Stimulated activated CD4-positive, alpha-beta T cell treated with anti-CD3 and anti-CD28 coated beads, Interleukin-1b, Interleukin-23, amount 100 ng/mL, for 4 hours (primary cell): ENCODE data around the gene ERCC1.
A peak's percentile ranks its signal among the peaks of the same experiment; 100 is the strongest.

Source experiments
- DNase-seq, 2 donors: peaks; one replicate each; pipeline ENCODE4 v3.0.0-alpha.2; 2020; ENCODE audit warnings: low read depth in 2 of 2

Gene ERCC1

GRCh38 chr19:45423589-45424190 lies at the start of gene ERCC1:
TSS of gene ERCC1 (minus strand) at chr19:45423917. CDS start at chr19:45423374, 543 bp downstream.
- peak in 1 of 2 donors; percentile 52 for DNase-seq

- DNase-seq: no peak
These were observed 49.6 kb upstream of the ERCC1 start for GRCh38 chr19:45473367-45473681.

DNA sequence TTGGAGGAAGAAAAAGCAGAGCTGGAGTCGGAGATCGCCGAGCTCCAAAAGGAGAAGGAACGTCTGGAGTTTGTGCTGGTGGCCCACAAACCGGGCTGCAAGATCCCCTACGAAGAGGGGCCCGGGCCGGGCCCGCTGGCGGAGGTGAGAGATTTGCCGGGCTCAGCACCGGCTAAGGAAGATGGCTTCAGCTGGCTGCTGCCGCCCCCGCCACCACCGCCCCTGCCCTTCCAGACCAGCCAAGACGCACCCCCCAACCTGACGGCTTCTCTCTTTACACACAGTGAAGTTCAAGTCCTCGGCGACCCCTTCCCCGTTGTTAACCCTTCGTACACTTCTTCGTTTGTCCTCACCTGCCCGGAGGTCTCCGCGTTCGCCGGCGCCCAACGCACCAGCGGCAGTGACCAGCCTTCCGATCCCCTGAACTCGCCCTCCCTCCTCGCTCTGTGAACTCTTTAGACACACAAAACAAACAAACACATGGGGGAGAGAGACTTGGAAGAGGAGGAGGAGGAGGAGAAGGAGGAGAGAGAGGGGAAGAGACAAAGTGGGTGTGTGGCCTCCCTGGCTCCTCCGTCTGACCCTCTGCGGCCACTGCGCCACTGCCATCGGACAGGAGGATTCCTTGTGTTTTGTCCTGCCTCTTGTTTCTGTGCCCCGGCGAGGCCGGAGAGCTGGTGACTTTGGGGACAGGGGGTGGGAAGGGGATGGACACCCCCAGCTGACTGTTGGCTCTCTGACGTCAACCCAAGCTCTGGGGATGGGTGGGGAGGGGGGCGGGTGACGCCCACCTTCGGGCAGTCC lies 49.0 kb upstream of the ERCC1 start:
- no peak for DNase-seq

- no peak for DNase-seq
These were observed 48.3 kb upstream of the ERCC1 start for GRCh38 chr19:45471931-45472562.

DNA sequence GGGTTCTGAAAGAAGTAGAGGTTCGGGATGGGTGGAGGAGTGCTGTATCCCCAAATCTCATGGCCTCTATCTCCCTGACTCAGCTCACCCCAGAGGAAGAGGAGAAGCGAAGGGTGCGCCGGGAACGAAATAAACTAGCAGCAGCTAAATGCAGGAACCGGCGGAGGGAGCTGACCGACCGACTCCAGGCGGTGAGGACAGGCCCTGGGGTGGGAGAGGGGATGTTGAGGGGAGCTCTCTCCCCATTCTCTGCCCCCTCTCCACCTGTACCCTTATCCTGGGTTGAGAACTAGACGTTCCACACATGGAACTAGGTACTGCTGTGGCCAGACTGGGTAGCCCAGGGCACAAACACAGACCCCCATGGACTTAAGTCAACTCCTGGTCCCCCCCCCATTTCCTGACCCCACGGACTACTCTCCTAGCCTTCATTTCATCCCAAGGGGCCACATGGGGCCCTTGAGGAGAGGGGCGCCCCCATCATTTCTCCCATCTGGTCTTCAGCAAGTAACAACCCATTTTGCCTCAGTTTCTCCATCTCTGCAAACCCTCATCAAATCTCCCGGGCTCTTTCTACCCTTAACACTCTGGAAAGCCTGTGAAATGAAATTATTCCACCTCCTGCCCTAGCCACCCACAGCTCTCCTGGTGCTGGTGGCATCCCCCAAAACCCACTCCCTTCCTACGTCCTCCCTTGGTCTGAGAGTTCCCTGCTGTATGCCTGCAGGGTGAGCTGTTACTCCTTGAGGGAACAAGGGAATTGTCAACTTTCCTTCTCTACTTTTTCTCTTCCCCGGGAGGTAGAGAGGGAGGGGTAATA lies 47.6 kb upstream of the ERCC1 start:
- no peak for DNase-seq

DNA sequence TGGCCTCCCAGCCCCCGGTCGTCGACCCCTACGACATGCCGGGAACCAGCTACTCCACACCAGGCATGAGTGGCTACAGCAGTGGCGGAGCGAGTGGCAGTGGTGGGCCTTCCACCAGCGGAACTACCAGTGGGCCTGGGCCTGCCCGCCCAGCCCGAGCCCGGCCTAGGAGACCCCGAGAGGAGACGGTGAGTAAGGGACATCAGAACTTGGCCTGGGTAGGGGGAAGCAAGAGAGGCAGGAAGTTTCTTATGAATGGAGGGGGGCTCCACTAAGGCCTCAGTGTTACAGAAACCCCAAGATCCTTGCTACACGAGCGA lies 47.0 kb upstream of the ERCC1 start:
- no peak for DNase-seq

GRCh38 chr19:45469945-45470761 lies 46.4 kb upstream of the ERCC1 start:
- DNase-seq: no peak

- DNase-seq: peak; percentile 86 to 91
These were observed 45.6 kb upstream of the ERCC1 start for GRCh38 chr19:45469132-45469944.

GRCh38 chr19:45468803-45469131 lies 45.0 kb upstream of the ERCC1 start:
- DNase-seq: no peak

DNA sequence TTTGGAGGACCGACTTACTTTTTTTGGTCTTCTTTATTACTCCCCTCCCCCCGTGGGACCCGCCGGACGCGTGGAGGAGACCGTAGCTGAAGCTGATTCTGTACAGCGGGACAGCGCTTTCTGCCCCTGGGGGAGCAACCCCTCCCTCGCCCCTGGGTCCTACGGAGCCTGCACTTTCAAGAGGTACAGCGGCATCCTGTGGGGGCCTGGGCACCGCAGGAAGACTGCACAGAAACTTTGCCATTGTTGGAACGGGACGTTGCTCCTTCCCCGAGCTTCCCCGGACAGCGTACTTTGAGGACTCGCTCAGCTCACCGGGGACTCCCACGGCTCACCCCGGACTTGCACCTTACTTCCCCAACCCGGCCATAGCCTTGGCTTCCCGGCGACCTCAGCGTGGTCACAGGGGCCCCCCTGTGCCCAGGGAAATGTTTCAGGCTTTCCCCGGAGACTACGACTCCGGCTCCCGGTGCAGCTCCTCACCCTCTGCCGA lies 44.5 kb upstream of the ERCC1 start:
- DNase-seq: no peak

GRCh38 chr19:45467456-45468158 lies 43.9 kb upstream of the ERCC1 start, which contains the start of gene FOSB:
TSS of gene FOSB (plus strand) at chr19:45467996. CDS start at chr19:45468587, 591 bp downstream.
- peak; percentile 83 to 89 for DNase-seq

DNA sequence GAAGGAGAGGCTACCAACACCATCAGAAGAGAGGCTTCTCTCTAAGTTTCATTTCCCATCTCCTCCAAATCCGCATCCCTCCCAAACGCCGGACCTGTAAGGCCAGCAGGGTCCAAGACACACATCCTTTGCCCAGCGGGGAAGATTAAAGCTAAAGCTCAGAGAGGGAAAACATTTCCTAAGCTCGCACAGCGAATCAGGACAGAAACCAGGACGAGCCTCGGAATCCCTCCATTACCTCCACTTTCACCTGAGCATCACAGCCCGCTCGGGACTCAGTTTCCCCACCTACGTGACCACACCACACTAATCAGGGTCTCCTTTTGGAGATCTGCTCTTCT lies 43.4 kb upstream of the ERCC1 start:
- DNase-seq: no peak

DNA sequence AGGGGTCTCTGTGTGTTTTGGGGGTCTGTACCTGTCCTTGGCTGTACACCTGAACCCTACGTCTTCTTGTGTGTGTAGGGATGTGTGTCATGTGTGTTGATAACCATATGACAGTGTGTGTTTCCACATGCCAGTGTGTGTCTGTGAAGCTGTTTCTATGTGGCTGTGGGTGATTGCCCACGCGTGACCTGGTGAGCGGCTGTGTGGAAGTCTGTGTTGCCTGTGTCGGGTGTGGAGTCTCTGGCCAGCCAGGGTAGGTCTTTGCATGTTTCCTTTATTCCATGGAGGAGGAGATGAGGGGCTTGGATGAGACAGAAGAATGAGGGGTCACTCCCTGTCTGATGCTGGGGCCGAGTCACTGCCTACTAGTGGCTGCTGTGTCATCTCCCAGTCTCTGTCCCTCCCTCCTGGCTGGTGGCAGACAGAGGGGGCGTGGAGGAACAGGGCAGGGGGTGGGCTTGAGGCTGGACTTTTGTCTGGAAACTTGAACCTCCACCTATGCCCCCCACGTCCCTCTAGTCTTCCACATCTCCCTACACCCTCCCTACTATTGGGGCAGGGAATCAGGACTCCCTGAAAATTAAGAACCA lies 41.2 kb upstream of the ERCC1 start:
- no peak for DNase-seq

GRCh38 chr19:45464274-45464673 lies 40.6 kb upstream of the ERCC1 start:
- DNase-seq: no peak

DNA sequence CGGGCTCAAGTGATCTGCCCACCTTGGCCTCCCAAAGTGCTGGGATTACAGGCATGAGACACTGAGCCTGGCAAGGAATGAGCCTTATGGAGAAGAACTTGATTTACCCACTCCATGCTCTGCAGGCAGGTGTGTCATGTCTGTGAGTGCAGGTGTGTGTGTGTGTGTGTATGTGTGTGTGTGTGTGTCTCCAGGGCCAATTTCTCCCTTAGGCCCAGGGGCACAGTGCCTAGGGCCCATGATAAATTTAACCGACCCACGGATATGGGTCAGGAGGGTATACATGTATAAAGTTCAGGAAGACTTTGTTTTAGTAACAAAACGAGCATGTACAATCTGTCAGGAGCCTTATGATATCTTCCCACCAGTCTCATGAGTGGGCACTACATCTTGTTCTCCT lies 39.5 kb upstream of the ERCC1 start:
- no peak for DNase-seq

DNA sequence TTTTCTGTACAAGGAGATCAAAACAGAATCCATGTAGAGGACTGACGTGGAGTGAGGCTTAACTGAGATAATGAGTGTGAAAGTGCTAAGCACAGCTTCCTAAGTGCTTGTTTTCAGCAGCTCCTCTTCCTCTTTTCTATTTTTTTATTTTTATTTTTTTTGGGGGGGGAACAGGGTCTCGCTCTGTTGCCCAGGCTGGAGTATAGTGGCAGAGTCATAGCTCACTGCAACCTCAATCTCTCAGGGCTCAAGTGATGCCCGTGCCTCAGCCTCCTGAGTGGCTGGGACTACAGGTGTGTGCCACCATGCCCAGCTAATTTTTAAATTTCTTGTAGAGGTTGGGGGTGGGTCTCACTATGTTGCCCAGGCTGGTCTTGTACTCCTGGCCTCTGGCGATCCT lies 38.5 kb upstream of the ERCC1 start:
- DNase-seq: no peak

GRCh38 chr19:45460807-45461347 lies 37.2 kb upstream of the ERCC1 start:
- DNase-seq: no peak

- DNase-seq: no peak
These were observed 34.1 kb upstream of the ERCC1 start for GRCh38 chr19:45457776-45458175.

DNA sequence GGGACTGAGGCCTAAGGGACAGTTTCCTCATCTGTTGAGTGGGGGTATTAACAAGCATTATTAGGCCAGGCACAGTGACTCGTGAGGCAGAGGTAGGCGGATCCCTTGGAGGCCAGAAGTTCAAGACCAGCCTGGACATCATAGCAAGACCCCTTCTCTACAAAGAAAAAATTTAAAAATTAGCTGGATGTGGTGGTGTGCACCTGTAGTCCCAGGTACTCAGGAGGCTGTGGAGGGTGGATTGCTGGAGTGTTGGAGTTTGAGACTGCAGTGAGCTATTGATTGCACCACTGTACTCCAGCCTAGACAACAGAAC lies 32.7 kb upstream of the ERCC1 start:
- DNase-seq: no peak
